GM12891 (cell line): ENCODE measurements around the gene TESK1.
"Not testable (repeated sequence)": the region's sequence is repeated elsewhere in the genome, so short reads cannot be mapped to it uniquely, and the experiment has no call there.

Experiments used
- DNase-seq: peaks from one replicate; pipeline ENCODE4 v3.0.0; 2011; ENCODE audit warnings: low spot score; ENCODE audit not compliant: insufficient read length
- FAIRE-seq: peaks from 2 replicates; lab custom pipeline; 2011; peaks lifted over from hg19 to GRCh38; lab: Jason Lieb, UNC
- PAX5 ChIP-seq: IDR thresholded peaks from 2 replicates; pipeline ENCODE4 v1.6.1; 2011; ENCODE audit warnings: low read length, moderate library complexity, mild to moderate bottlenecking; ENCODE audit not compliant: insufficient read depth, severe bottlenecking
- POLR2A ChIP-seq: IDR thresholded peaks from 2 replicates; pipeline ENCODE4 v1.6.1; 2011; ENCODE audit warnings: low read depth, low read length, control low read depth
- POLR2AphosphoS5 ChIP-seq: IDR thresholded peaks from 2 replicates; pipeline ENCODE4 v1.6.1; 2011; ENCODE audit warnings: low read depth, low read length, control low read depth
- POU2F2 ChIP-seq: IDR thresholded peaks from 2 replicates; pipeline ENCODE4 v1.6.1; 2011; ENCODE audit warnings: low read depth, mild to moderate bottlenecking, control low read depth, low read length, moderate library complexity
- SPI1 ChIP-seq: IDR thresholded peaks from 2 replicates; pipeline ENCODE4 v1.6.1; 2011; ENCODE audit warnings: low read depth, low read length, control low read depth
- TAF1 ChIP-seq: IDR thresholded peaks from 2 replicates; pipeline ENCODE4 v1.6.1; 2011; ENCODE audit warnings: low read depth, low read length, control low read depth

TESK1 gene

GRCh38 chr9:35577486-35577885, 27.6 kb upstream of the TESK1 start:
- FAIRE-seq: no peak
- DNase-seq: no peak
- TF ChIP-seq POU2F2 (no peak), POLR2AphosphoS5 (no peak), TAF1 (no peak), PAX5 (no peak), POLR2A (no peak), SPI1 (no peak)

GRCh38 chr9:35579130-35579529, 25.9 kb upstream of the TESK1 start:
- FAIRE-seq (no peak), DNase-seq (no peak)
- TF ChIP-seq POU2F2 (no peak), SPI1 (peak; percentile 71)

- DNase-seq, FAIRE-seq: not testable (repeated sequence)
Observed at GRCh38 chr9:35579659-35580227, 25.3 kb upstream of the TESK1 start.

- FAIRE-seq: not testable (repeated sequence)
Observed at GRCh38 chr9:35583521-35583920, 21.5 kb upstream of the TESK1 start.

GRCh38 chr9:35584681-35585080, 20.4 kb upstream of the TESK1 start:
- not testable (repeated sequence) for DNase-seq, FAIRE-seq

More at GRCh38 chr9:35583521-35583920, 21.5 kb upstream of the TESK1 start:
- not testable (repeated sequence) for DNase-seq

- DNase-seq, FAIRE-seq: not testable (repeated sequence)
Observed at GRCh38 chr9:35588506-35588905, 16.6 kb upstream of the TESK1 start.

DNA sequence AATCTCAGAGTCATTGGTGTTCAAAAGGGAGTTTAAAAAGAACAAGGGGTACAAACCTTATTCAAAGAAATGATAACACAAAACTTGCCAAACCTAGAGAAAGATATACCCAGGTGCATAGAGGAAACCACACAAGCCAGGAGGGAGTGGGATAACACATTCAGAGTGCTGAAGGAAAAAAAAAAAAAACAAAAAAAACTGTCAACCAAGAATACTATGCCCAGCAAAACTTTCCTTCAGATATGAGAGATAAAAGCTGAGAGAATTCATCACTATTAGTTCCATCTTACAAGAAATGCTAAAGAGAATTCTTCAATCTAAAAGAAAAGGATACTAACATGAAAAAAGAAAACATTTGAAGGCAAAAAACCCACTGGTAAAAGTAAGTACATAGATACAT, 11.5 kb upstream of the TESK1 start:
- no peak for FAIRE-seq
- no peak for TF ChIP-seq POLR2AphosphoS5

DNA sequence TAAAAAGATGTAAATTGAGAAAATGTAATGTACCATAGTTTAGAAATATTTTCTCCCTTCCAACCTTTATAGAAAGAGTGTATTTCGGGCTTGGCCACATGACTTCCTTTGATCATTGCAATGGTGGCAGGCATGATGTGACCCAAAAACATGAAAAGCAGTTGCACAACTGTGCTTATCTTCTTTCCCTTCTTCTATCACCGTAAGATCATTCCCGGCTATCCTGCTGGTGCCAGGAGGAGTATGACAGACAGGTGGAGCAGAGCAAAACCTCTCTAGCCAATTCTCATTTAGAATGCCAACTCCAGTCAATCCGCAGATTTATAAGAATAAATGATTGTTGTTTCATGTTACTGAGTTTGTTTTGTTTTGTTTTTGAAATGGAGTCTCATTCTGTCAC, 10.6 kb upstream of the TESK1 start:
- TF ChIP-seq PAX5: no peak
- no peak for TF ChIP-seq TAF1
- no peak for TF ChIP-seq POU2F2
- TF ChIP-seq POLR2A: no peak
- no peak for TF ChIP-seq SPI1
- no peak for TF ChIP-seq POLR2AphosphoS5
- FAIRE-seq: no peak
- DNase-seq: no peak

More for the DNA sequence above, 11.5 kb upstream of the TESK1 start:
- no peak for DNase-seq

GRCh38 chr9:35596907-35597306, 8.2 kb upstream of the TESK1 start:
- not testable (repeated sequence) for FAIRE-seq, DNase-seq

DNA sequence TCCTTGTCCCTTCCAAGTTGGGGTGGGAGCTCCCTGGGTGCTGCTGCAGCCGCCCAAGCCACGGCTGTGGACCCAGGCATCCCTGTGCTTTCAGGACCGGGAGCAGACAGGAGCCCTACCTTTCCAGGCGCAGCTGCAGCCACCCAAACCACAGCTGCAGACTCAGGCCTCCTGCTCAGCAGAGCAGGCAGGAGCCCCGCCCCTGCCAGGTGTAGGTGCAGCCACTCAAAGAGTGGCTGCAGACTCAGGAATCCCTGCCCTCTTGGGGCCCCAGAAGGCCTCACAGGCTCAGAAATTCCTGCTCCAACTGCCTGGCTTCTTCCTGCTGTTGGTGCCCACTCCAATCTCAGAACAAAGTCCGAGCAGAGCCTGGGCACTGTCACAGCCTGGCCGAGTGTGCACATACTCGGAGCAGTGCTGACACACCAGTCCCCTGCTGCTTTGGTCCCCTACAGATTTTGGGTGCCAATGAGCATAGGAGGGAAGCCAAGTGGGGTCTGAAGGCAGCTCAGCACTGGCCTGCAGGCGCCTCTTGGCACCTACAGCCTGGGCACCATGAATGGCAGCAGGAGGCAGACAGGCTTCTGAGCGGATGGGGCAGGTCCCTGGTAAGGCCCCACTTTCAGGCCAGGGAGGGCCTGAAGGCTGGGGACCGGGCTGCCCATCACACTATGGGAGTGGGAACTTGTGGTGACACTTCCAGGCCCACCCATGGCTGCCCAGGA, 6.0 kb upstream of the TESK1 start:
- FAIRE-seq: no peak

GRCh38 chr9:35599763-35600604, 5.1 kb upstream of the TESK1 start:
- TF ChIP-seq POU2F2 (no peak), PAX5 (no peak), POLR2A (no peak), TAF1 (no peak), SPI1 (no peak), POLR2AphosphoS5 (no peak)
- DNase-seq: no peak
- no peak for FAIRE-seq

More for the DNA sequence above, 6.0 kb upstream of the TESK1 start:
- no peak for TF ChIP-seq TAF1
- no peak for TF ChIP-seq SPI1
- TF ChIP-seq POU2F2: no peak
- TF ChIP-seq POLR2AphosphoS5: no peak
- DNase-seq: no peak
